Esophagus mucosa (tissue), 1 donor: ENCODE data around the gene RAB27B. TPM values are rescaled to one million over a fixed set of nuclear protein-coding genes. Genes with fewer than 3 reads are reported as not detected.
A peak's percentile ranks its signal among the peaks of the same experiment; 100 is the strongest.
"Not testable (repeated sequence)": the region's sequence is repeated elsewhere in the genome, so short reads cannot be mapped to it uniquely, and the experiment has no call there.

Source experiments
- ATAC-seq: fragments of 200-7000 bp; cut with Tn5 transposase; one replicate; pipeline ENCODE4 v1.9.1; 2020
- total RNA-seq: library from RNA; stranded (reverse); gene quantifications from one replicate; pipeline ENCODE4 v1.2.4, GENCODE V29; 2023
- donor health status: DM: yes; HTN: yes; CAD: no.

The RAB27B gene
- total RNA-seq, 1 donor from 2014 or later = 35.3 TPM

- not testable (repeated sequence) for ATAC-seq
Observed at GRCh38 chr18:54820785-54821275, 7.4 kb upstream of the RAB27B start.

GRCh38 chr18:54822872-54823845, 5.1 kb upstream of the RAB27B start:
- no peak for ATAC-seq

- no peak for ATAC-seq
Observed at GRCh38 chr18:54824761-54825160, 3.5 kb upstream of the RAB27B start.

- ATAC-seq = no peak
Observed at GRCh38 chr18:54825601-54826344, 2.5 kb upstream of the RAB27B start.

- no peak for ATAC-seq
Observed at GRCh38 chr18:54828986-54829385, 709 bp downstream of the RAB27B start.

GRCh38 chr18:54829856-54830255, 1.6 kb downstream of the RAB27B start:
- ATAC-seq = peak; percentile 76

- ATAC-seq = peak; percentile 48
Observed at GRCh38 chr18:54830260-54830659, 2.0 kb downstream of the RAB27B start.

- no peak for ATAC-seq
Observed at GRCh38 chr18:54830866-54831265, 2.6 kb downstream of the RAB27B start.

GRCh38 chr18:54835944-54836343, 7.7 kb downstream of the RAB27B start:
- no peak for ATAC-seq

- ATAC-seq = no peak
Observed at GRCh38 chr18:54843314-54843713, 15.0 kb downstream of the RAB27B start.

- ATAC-seq = no peak
Observed at GRCh38 chr18:54845787-54846186, 17.5 kb downstream of the RAB27B start.

GRCh38 chr18:54848121-54848520, 19.8 kb downstream of the RAB27B start:
- ATAC-seq = no peak

GRCh38 chr18:54849683-54850082, 21.4 kb downstream of the RAB27B start:
- no peak for ATAC-seq

- no peak for ATAC-seq
Observed at GRCh38 chr18:54850598-54850997, 22.3 kb downstream of the RAB27B start.

GRCh38 chr18:54852780-54853675, 24.8 kb downstream of the RAB27B start:
- no peak for ATAC-seq

- not testable (repeated sequence) for ATAC-seq
Observed at GRCh38 chr18:54855050-54855449, 26.8 kb downstream of the RAB27B start.

- no peak for ATAC-seq
Observed at GRCh38 chr18:54856105-54856646, 27.9 kb downstream of the RAB27B start.

- no peak for ATAC-seq
Observed at GRCh38 chr18:54857499-54857898, 29.2 kb downstream of the RAB27B start.

- ATAC-seq = no peak
Observed at GRCh38 chr18:54859667-54860421, 31.6 kb downstream of the RAB27B start.

GRCh38 chr18:54860941-54861340, 32.7 kb downstream of the RAB27B start:
- no peak for ATAC-seq

- no peak for ATAC-seq
Observed at GRCh38 chr18:54867131-54867530, 38.9 kb downstream of the RAB27B start.
